Lower lobe of right lung (tissue), 2 donors: ENCODE data around the gene LRRC49. TPM values are rescaled to one million over a fixed set of nuclear protein-coding genes. Genes with fewer than 3 reads are reported as not detected.

ENCODE experiments used
- ATAC-seq, 2 donors: fragments of 200-7000 bp; cut with Tn5 transposase; one replicate each; pipeline ENCODE4 v1.9.1; 2020 to 2022; ENCODE audit warnings: mild to moderate bottlenecking in 2 of 2, moderate library complexity in 2 of 2
- DNase-seq: peaks from one replicate; pipeline ENCODE4 v3.0.0-alpha.2; 2020
- H3K27ac ChIP-seq: fragments of 200-600 bp; one replicate; pipeline ENCODE4 v1.8.0; 2022
- H3K27me3 ChIP-seq: fragments of 200-600 bp; one replicate; pipeline ENCODE4 v1.8.0; 2022; ENCODE audit warnings: low read depth
- H3K36me3 ChIP-seq: fragments of 200-600 bp; one replicate; pipeline ENCODE4 v1.8.0; 2022; ENCODE audit warnings: mild to moderate bottlenecking
- H3K4me1 ChIP-seq: fragments of 200-600 bp; one replicate; pipeline ENCODE4 v1.8.0; 2022
- H3K4me3 ChIP-seq: fragments of 200-600 bp; one replicate; pipeline ENCODE4 v1.8.0; 2022; ENCODE audit warnings: mild to moderate bottlenecking
- H3K9me3 ChIP-seq: fragments of 200-600 bp; one replicate; pipeline ENCODE4 v1.8.0; 2022
- CTCF ChIP-seq: fragments of 200-600 bp; IDR thresholded peaks from one replicate; pipeline ENCODE4 v1.8.0; 2022; ENCODE audit warnings: antibody characterized with exemption, mild to moderate bottlenecking
- intact Hi-C: fragments of 100-400 bp; cut with DNase I; formaldehyde crosslinking; loops from one replicate; pipeline ENCODE4 v1.11.0; 2022
- long read RNA-seq: library from polyadenylated mRNA; unstranded; transcript quantifications from one replicate; pipeline ENCODE4 v2.0.0, GENCODE V29; 2021
- total RNA-seq: library from RNA; stranded (reverse); fragmentation: NEBNext Ultra II Directional; extraction: Animal tissue kit (Norgen Biotek cat#: 25700); gene quantifications from one replicate; pipeline ENCODE4 v1.2.1, GENCODE V29; 2021
- donor health status: DM: no; HTN: yes; CAD: no; lungs with severe emphysema.

LRRC49 gene
- total RNA-seq: 7.3 TPM
- long read RNA-seq, partial matches to known transcripts: 3 of 8 reads
- long read RNA-seq, other reads (novel, unspliced or antisense): 3 of 8 reads

DNA sequence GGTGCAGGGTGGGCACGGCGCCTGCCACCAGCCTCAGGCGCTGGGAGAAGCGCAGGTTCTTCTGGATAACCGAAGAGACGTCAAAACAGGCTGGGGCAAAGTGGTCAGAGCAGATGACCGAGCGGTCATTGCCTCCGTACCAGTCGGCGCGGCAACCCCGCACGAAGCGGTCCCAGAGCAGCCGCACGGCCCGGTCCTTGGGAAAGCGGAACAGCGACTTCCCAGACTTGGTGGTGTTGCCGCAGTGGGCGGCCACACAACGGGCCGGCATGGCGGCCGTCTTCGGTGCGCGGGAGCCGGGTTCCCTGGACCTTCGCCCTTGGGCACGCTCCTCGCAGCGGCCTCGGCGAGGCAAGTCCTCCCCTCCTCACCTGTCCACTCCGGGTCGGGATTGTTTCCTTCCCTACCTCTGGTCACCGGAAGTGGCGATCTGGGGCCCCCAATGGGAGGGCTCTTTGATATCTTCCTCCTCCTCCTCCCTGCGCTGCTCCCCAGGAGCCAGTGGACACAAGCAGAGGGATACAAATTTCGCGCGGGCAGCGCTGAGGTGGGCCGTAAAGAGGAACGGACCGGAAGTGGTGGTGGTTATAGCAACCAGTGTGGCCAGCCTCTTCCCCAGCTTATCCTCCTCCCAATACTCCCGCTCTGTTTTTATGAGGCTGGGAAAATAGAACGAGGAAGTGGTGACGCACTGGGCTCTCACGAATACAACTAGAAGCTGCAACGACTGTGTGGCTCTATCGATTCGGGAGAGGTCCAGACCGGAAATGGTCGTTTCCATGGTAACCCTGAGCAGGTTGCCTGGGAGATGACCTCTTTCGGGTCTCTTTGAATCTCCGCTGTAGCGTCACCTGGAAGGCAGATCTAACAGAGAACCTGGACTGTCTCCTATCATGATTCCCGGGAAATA is at the start of gene LRRC49, which contains the start of gene THAP10:
Gene LRRC49, plus strand, starts transcription at position 825 of the 910 bp plus-strand sequence. Its CDS starts 69 bp downstream, at position 894.
Gene THAP10, minus strand, starts transcription at position 432 of the 910 bp plus-strand sequence. Its CDS starts 161 bp downstream, at position 271.
- peak; percentile 90 for DNase-seq
- Histone ChIP-seq H3K27ac (peak within 1 kb of the TSS; percentile 77), H3K27me3 (no peaks in the 10 kb centered on the region), H3K4me3 (peak within 1 kb of the TSS; percentile 86), H3K36me3 (no peaks in the 10 kb centered on the region), H3K4me1 (peaks cover 5% of the 10 kb centered on the region), H3K9me3 (no peaks in the 10 kb centered on the region)
- intact Hi-C loops: no loop called here
- ATAC-seq: peak; percentile 96 to 98
- TF ChIP-seq CTCF: no peak

DNA sequence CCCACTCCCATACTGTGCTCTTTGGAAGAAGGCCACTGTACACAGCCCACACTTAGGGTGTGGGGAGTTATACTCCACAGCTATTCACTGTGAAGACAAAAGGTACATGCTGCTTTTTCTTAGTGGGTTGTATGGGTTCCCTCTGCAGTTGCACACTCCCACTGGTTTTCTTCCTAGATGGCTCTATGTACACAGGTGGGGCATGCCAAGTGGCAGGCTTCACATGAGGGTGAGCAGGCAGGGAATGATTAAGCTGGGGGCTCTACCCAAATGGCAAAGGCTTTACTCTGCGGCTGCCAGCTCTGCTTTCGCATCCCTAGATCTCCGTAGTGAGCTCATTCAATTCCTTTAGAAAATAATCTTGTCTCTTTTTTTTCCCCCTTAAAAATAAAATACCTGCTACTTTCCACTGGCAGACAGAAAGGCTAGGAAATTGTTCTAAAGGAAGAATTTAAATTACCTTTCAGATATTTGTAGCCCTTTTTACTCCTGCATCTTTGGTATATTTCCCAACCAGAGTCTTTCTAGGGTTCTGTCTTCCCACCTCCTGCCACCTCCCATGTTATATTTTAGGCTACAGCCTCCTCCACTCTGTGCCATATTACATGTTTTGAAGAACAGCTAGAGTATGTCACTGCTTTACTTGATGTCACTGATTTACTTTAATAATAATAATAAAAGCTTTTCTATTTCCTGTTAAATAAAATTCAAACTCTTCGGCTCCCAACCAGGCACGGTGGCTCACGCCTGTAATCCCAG is 46.8 kb upstream of the LRRC49 start:
- H3K4me3 ChIP-seq: no peak overlapping the region
- H3K9me3 ChIP-seq: no peaks in the 10 kb centered on the region
- no peaks in the 10 kb centered on the region for H3K36me3 ChIP-seq
- DNase-seq (no peak), ATAC-seq (peak in 1 of 2 donors; percentile 9)
- intact Hi-C loops: no loop called here
- H3K4me1 ChIP-seq: no peaks in the 10 kb centered on the region
- no peak overlapping the region for H3K27ac ChIP-seq
- H3K27me3 ChIP-seq: no peaks in the 10 kb centered on the region
- no peak for TF ChIP-seq CTCF

- no peak for TF ChIP-seq CTCF
- H3K4me3 ChIP-seq: no peak overlapping the region
- no peaks in the 10 kb centered on the region for H3K9me3 ChIP-seq
- peaks cover 35% of the 10 kb centered on the region for H3K27me3 ChIP-seq
- H3K36me3 ChIP-seq: no peaks in the 10 kb centered on the region
- H3K4me1 ChIP-seq: peaks cover 21% of the 10 kb centered on the region
- no peak overlapping the region for H3K27ac ChIP-seq
- ATAC-seq (no peak), DNase-seq (no peak)
- intact Hi-C loops: no loop called here
Observed at GRCh38 chr15:70851889-70852288, 40.7 kb upstream of the LRRC49 start.

GRCh38 chr15:70852501-70853317 is 39.9 kb upstream of the LRRC49 start:
- intact Hi-C loops: no loop called here
- Histone ChIP-seq H3K9me3 (no peaks in the 10 kb centered on the region), H3K27ac (peak overlapping the region; percentile 87), H3K4me1 (peaks cover 27% of the 10 kb centered on the region), H3K27me3 (peaks cover 35% of the 10 kb centered on the region), H3K36me3 (no peaks in the 10 kb centered on the region), H3K4me3 (peak overlapping the region; percentile 67)
- ATAC-seq (no peak), DNase-seq (no peak)
- TF ChIP-seq CTCF: no peak
